Activated T-cell treated with anti-CD3 and anti-CD28 coated beads, Interleukin-2, amount 50 U/mL, for 72 hours (primary cell): Measurements from ENCODE around the gene SNAPC3. TPM values are rescaled to one million over a fixed set of nuclear protein-coding genes. Genes with fewer than 3 reads are reported as not detected.

ENCODE experiments used
- ATAC-seq, 2 donors: fragments of 150-1000 bp; cut with Tn5 transposase; replicated peaks in 1 of 2; 2 replicates each; pipeline ENCODE4 v1.10.0; 2021; ENCODE audit warnings: moderate library complexity in 2 of 2, mild to moderate bottlenecking in 1 of 2
- DNase-seq, 2 donors: peaks; one replicate each; pipeline ENCODE4 v3.0.0; 2021 to 2022; ENCODE audit warnings: mixed read lengths in 1 of 2
- H3K27ac Mint-ChIP-seq: one replicate; pipeline ENCODE4 v1.8.0; 2022; ENCODE audit warnings: mild to moderate bottlenecking, moderate library complexity, mixed read lengths
- H3K27me3 Mint-ChIP-seq: one replicate; pipeline ENCODE4 v1.8.0; 2022; ENCODE audit warnings: low read depth, mixed read lengths
- H3K36me3 Mint-ChIP-seq, 2 donors: one replicate each; pipeline ENCODE4 v1.8.0; 2022; ENCODE audit warnings: mixed read lengths in 2 of 2, mild to moderate bottlenecking in 1 of 2; ENCODE audit not compliant: insufficient read depth in 2 of 2
- H3K4me1 Mint-ChIP-seq: one replicate; pipeline ENCODE4 v1.8.0; 2022; ENCODE audit warnings: low read depth, mixed read lengths
- H3K4me3 Mint-ChIP-seq, 2 donors: one replicate each; pipeline ENCODE4 v1.8.0; 2022; ENCODE audit warnings: mild to moderate bottlenecking in 2 of 2, mixed read lengths in 2 of 2, moderate library complexity in 2 of 2
- H3K9me3 Mint-ChIP-seq, 2 donors: one replicate each; pipeline ENCODE4 v1.8.0; 2022; ENCODE audit warnings: mixed read lengths in 2 of 2
- total RNA-seq, 2 donors: library from RNA; stranded (reverse); gene quantifications; one replicate each; pipeline ENCODE4 v1.2.3, GENCODE V29; 2022

The SNAPC3 gene
- total RNA-seq, 2 donors from 2014 or later, result 16.9 to 18.7 TPM

- Mint-ChIP-seq H3K36me3 (peaks cover 6 to 45% of the 10 kb centered on the region in 2 donors), H3K4me1 (peaks cover 35% of the 10 kb centered on the region), H3K4me3 (no peak overlapping the region), H3K27me3 (no peaks in the 10 kb centered on the region), H3K9me3 (no peaks in the 10 kb centered on the region), H3K27ac (peak overlapping the region; percentile 8)
- DNase-seq (no peak), ATAC-seq (no peak)
Measured at GRCh38 chr9:15482146-15482545, 59.5 kb downstream of the SNAPC3 start.

- ATAC-seq, result no peak
- no peak for DNase-seq
- Mint-ChIP-seq H3K36me3 (peaks cover 9 to 39% of the 10 kb centered on the region in 2 donors), H3K27me3 (no peaks in the 10 kb centered on the region), H3K4me1 (peaks cover 42% of the 10 kb centered on the region), H3K4me3 (no peak overlapping the region), H3K27ac (no peak overlapping the region), H3K9me3 (no peaks in the 10 kb centered on the region)
Measured at GRCh38 chr9:15484802-15485201, 62.1 kb downstream of the SNAPC3 start.

- peaks cover 40% of the 10 kb centered on the region for H3K4me1 Mint-ChIP-seq
- H3K4me3 Mint-ChIP-seq, result peak overlapping the region in 1 of 2 donors; percentile 21
- no peak for ATAC-seq
- peak overlapping the region; percentile 86 for H3K27ac Mint-ChIP-seq
- no peaks in the 10 kb centered on the region for H3K27me3 Mint-ChIP-seq
- H3K9me3 Mint-ChIP-seq, result no peaks in the 10 kb centered on the region
- H3K36me3 Mint-ChIP-seq, result peaks cover 9 to 39% of the 10 kb centered on the region in 2 donors
- no peak for DNase-seq
Measured at GRCh38 chr9:15485836-15486666, 63.4 kb downstream of the SNAPC3 start.

GRCh38 chr9:15491950-15492349, 69.3 kb downstream of the SNAPC3 start:
- Mint-ChIP-seq H3K36me3 (peaks cover 10 to 24% of the 10 kb centered on the region in 2 donors), H3K4me3 (no peak overlapping the region), H3K27ac (no peak overlapping the region), H3K9me3 (peaks cover 0 to 5% of the 10 kb centered on the region in 2 donors), H3K4me1 (peaks cover 44% of the 10 kb centered on the region), H3K27me3 (no peaks in the 10 kb centered on the region)
- DNase-seq, result no peak
- ATAC-seq, result no peak

GRCh38 chr9:15492485-15493150, 69.9 kb downstream of the SNAPC3 start:
- Mint-ChIP-seq H3K36me3 (peaks cover 8 to 25% of the 10 kb centered on the region in 2 donors), H3K4me1 (peaks cover 41% of the 10 kb centered on the region)

GRCh38 chr9:15498246-15498995, 75.7 kb downstream of the SNAPC3 start:
- ATAC-seq, result no peak
- no peak overlapping the region for H3K4me3 Mint-ChIP-seq
- DNase-seq, result no peak
- peaks cover 8 to 27% of the 10 kb centered on the region in 2 donors for H3K36me3 Mint-ChIP-seq
- peaks cover 0 to under 1% of the 10 kb centered on the region in 2 donors for H3K9me3 Mint-ChIP-seq
- peak overlapping the region; percentile 60 for H3K27ac Mint-ChIP-seq
- peaks cover 63% of the 10 kb centered on the region for H3K4me1 Mint-ChIP-seq
- H3K27me3 Mint-ChIP-seq, result no peaks in the 10 kb centered on the region

More at GRCh38 chr9:15492485-15493150, 69.9 kb downstream of the SNAPC3 start:
- DNase-seq (no peak), ATAC-seq (no peak)
- no peaks in the 10 kb centered on the region for H3K27me3 Mint-ChIP-seq
- H3K27ac Mint-ChIP-seq, result no peak overlapping the region
- peaks cover 0 to 5% of the 10 kb centered on the region in 2 donors for H3K9me3 Mint-ChIP-seq
- no peak overlapping the region for H3K4me3 Mint-ChIP-seq

- DNase-seq (no peak), ATAC-seq (no peak)
- Mint-ChIP-seq H3K27me3 (no peaks in the 10 kb centered on the region), H3K9me3 (no peaks in the 10 kb centered on the region), H3K4me3 (peak overlapping the region in 1 of 2 donors; percentile 52), H3K4me1 (peaks cover 62% of the 10 kb centered on the region), H3K36me3 (peaks cover 7 to 24% of the 10 kb centered on the region in 2 donors), H3K27ac (peak overlapping the region; percentile 65)
Measured at GRCh38 chr9:15499139-15499538, 76.5 kb downstream of the SNAPC3 start.

GRCh38 chr9:15501179-15501578, 78.5 kb downstream of the SNAPC3 start:
- Mint-ChIP-seq H3K36me3 (peaks cover 10 to 29% of the 10 kb centered on the region in 2 donors), H3K4me3 (peak overlapping the region in 1 of 2 donors; percentile 36), H3K27me3 (no peaks in the 10 kb centered on the region), H3K27ac (peak overlapping the region; percentile 72), H3K9me3 (no peaks in the 10 kb centered on the region), H3K4me1 (peaks cover 63% of the 10 kb centered on the region)
- ATAC-seq, result no peak
- DNase-seq, result no peak

- no peaks in the 10 kb centered on the region for H3K9me3 Mint-ChIP-seq
- H3K27me3 Mint-ChIP-seq, result no peaks in the 10 kb centered on the region
- DNase-seq (no peak), ATAC-seq (no peak)
- H3K36me3 Mint-ChIP-seq, result peaks cover 10 to 33% of the 10 kb centered on the region in 2 donors
- H3K4me1 Mint-ChIP-seq, result peaks cover 64% of the 10 kb centered on the region
- H3K27ac Mint-ChIP-seq, result peak overlapping the region; percentile 62
- peak overlapping the region in 1 of 2 donors; percentile 37 for H3K4me3 Mint-ChIP-seq
Measured at GRCh38 chr9:15501803-15502202, 79.1 kb downstream of the SNAPC3 start.

- peaks cover 59% of the 10 kb centered on the region for H3K4me1 Mint-ChIP-seq
- peaks cover 17 to 46% of the 10 kb centered on the region in 2 donors for H3K36me3 Mint-ChIP-seq
- H3K9me3 Mint-ChIP-seq, result no peaks in the 10 kb centered on the region
- no peak for ATAC-seq
- DNase-seq, result no peak
- no peaks in the 10 kb centered on the region for H3K27me3 Mint-ChIP-seq
- peak overlapping the region in 1 of 2 donors; percentile 18 for H3K4me3 Mint-ChIP-seq
- peak overlapping the region; percentile 28 for H3K27ac Mint-ChIP-seq
Measured at GRCh38 chr9:15505921-15506320, 83.2 kb downstream of the SNAPC3 start.

- peak; percentile 49 to 56 for ATAC-seq
- Mint-ChIP-seq H3K4me3 (peak overlapping the region; percentile 85 to 92), H3K27me3 (no peaks in the 10 kb centered on the region), H3K9me3 (no peaks in the 10 kb centered on the region), H3K36me3 (peaks cover 13 to 33% of the 10 kb centered on the region in 2 donors), H3K27ac (peak overlapping the region; percentile 95), H3K4me1 (peaks cover 66% of the 10 kb centered on the region)
- DNase-seq, result peak; percentile 64 to 68
Measured at GRCh38 chr9:15509931-15510788, 87.5 kb downstream of the SNAPC3 start.
